Naive B cell (primary cell): Measurements from ENCODE around the gene BCAR3. TPM values are rescaled to one million over a fixed set of nuclear protein-coding genes. Genes with fewer than 3 reads are reported as not detected.

Source experiments
- polyA plus RNA-seq, 6 donors: library from polyadenylated mRNA; unstranded; fragments of 300-500 nt; fragmentation: Illumina TruSeq; gene quantifications; one replicate each; pipeline ENCODE4 v1.2.3, GENCODE V29; 2021; ENCODE audit warnings: low read depth in 6 of 6

The BCAR3 gene
- polyA plus RNA-seq, 6 donors from 2014 or later, result 0.73 to 3.2 (median 1.7) TPM; not detected in 1

Other genes with a start within 250 kb of the BCAR3 start
- gene FNBP1L, start 233.7 kb downstream of the BCAR3 start, polyA plus RNA-seq, result 1 to 10 TPM in 5 of 6 donors, not detected in 1; 1.6 to 4.6 (median 2.2) TPM
- gene DNTTIP2, start 197.4 kb upstream of the BCAR3 start, polyA plus RNA-seq, result 10 to 100 TPM; 71.1 to 87.9 (median 83.6) TPM
- gene GCLM, start 227.6 kb upstream of the BCAR3 start, polyA plus RNA-seq, result 10 to 100 TPM in 2 of 6 donors, 1 to 10 TPM in 4; 5.9 to 13.6 (median 9.7) TPM